HTERT RPE-1 (cell line): Measurements from ENCODE around the gene NAA80.

Source experiments
- in situ Hi-C: fragments of 300-500 bp; cut with MboI; formaldehyde crosslinking; loops from 4 replicates; pipeline ENCODE4 v1.14.3; 2020; ENCODE audit warnings: low sequenced_read_pairs

The NAA80 gene

GRCh38 chr3:50298836-50299637 lies at the start of gene NAA80, which contains the start of gene HYAL3:
Gene NAA80 (minus strand): TSS chr3:50299405. CDS start chr3:50297463, 1,942 bp downstream.
Gene HYAL3 (minus strand): TSS chr3:50299405. CDS start chr3:50295602, 3,803 bp downstream.
- in situ Hi-C loops = no loop called here

GRCh38 chr3:50347187-50347813 lies 48.1 kb upstream of the NAA80 start:
- in situ Hi-C loops = no loop called here

- in situ Hi-C loops = no loop called here
These were observed 46.5 kb upstream of the NAA80 start, which contains the start of gene ZMYND10 for GRCh38 chr3:50345586-50346234. Gene ZMYND10 (minus strand): TSS chr3:50345732. CDS start chr3:50345579, 153 bp downstream.

DNA sequence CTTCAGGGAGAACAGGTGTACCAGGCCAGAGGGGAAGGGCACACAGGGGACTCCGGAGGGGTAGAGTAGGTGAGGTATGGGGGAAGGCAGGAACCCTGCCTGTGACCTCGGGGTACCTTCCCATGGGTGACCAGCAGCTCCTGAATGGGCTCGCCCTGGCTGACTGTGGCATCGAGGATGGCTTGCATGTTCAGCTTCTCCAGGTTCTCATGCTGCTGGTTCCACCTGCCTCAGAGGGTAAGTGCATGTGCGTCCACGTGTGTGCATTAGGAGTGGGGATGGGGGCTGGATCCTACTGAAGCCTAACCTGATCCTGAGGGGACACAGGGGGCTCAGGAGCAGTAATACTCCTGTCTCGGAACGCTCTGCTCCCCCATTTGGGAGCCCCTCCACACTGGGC lies 45.8 kb upstream of the NAA80 start:
- in situ Hi-C loops = no loop called here

GRCh38 chr3:50342813-50343633 lies 43.8 kb upstream of the NAA80 start:
- in situ Hi-C loops = no loop called here

GRCh38 chr3:50341996-50342650 lies 42.9 kb upstream of the NAA80 start:
- in situ Hi-C loops = no loop called here

- in situ Hi-C loops = no loop called here
These were observed 42.3 kb upstream of the NAA80 start for GRCh38 chr3:50341537-50341936.

DNA sequence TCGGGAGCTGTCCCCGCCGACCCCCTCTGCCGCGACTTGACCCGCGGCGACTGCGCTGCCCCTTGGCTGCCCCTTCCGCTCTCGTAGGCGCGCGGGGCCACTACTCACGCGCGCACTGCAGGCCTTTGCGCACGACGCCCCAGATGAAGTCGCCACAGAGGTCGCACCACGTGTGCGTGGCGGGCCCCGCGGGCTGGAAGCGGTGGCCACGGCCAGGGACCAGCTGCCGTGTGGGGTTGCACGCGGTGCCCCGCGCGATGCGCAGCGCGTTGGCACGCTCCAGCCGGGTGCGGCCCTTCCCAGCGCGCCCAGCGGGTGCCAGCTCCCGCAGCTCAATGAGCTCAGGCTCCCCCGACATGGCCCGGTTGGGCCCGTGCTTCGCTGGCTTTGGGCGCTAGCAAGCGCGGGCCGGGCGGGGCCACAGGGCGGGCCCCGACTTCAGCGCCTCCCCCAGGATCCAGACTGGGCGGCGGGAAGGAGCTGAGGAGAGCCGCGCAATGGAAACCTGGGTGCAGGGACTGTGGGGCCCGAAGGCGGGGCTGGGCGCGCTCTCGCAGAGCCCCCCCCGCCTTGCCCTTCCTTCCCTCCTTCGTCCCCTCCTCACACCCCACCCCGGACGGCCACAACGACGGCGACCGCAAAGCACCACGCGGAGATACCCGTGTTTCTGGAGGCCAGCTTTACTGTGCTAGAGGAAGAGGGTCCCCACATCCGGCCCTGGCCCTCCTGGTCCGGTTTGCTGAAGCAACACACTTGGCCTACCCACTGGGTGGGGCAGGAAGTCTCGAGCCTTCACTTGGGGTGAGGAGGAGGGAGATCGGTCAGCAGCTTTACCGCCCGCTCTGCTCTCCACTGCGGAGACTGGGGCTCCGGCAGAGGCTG lies 41.5 kb upstream of the NAA80 start, which contains the start of gene RASSF1:
TSS of gene RASSF1 (minus strand) at position 389 of the 882 bp plus-strand sequence. CDS start at position 358, 31 bp downstream.
- in situ Hi-C loops = no loop called here

GRCh38 chr3:50340147-50340447 lies 40.9 kb upstream of the NAA80 start:
- in situ Hi-C loops = no loop called here

- in situ Hi-C loops = no loop called here
These were observed 40.4 kb upstream of the NAA80 start for GRCh38 chr3:50339485-50340146.

DNA sequence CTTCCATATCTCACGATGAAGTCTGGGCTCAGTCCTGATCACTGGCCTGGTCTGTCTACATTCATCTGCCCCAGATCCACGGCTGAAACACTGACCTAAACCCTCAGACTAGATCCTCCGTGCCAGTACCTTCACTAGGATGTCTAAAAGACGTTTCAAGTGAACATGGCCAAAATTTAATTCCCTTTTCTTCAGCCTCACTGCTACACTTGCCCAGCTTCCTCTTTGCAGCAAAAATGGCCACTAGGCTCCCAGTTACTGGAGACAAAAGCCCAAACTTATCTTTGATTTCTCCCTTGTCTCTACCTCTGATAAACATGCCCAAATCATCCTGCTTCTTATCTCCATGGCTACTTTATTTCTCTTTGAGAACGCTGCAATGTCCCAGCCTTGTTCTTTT lies 39.8 kb upstream of the NAA80 start:
- in situ Hi-C loops = no loop called here

GRCh38 chr3:50337175-50337861 lies 38.1 kb upstream of the NAA80 start:
- in situ Hi-C loops = no loop called here

DNA sequence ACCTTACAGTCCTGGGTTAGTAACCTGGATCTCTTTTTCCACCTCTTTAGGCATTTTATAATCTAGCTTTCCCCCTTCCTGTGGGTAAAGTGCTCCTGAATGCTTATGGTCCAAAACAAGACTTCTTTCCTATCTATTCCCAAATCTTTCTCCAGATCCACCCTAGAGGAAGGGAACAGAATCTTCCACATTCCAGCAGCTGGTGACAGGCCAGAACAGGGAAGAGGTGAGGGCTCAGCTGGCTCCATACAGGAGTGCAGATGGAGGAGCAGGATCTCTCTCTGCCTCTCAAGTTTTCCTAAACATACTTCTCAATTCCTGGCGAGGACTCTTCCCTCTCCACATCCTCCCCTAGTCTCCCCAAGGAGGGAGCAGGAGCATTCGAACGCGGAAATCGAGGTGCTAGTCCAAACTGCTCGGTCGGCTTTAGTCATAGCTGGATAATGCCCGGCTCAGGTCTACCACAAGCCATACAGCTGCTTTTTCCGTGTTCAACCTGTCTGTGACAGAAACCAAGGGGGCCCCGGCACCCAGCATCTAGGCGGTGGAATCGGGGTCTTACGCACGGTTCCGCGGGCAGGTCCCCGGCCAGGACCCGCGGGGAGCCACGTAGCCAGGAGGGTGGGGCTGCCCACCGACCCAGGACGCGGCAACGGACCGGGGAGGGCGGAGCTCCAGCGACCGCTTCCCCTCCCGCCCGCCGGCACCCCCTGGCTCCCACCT lies 37.4 kb upstream of the NAA80 start:
- in situ Hi-C loops = no loop called here

DNA sequence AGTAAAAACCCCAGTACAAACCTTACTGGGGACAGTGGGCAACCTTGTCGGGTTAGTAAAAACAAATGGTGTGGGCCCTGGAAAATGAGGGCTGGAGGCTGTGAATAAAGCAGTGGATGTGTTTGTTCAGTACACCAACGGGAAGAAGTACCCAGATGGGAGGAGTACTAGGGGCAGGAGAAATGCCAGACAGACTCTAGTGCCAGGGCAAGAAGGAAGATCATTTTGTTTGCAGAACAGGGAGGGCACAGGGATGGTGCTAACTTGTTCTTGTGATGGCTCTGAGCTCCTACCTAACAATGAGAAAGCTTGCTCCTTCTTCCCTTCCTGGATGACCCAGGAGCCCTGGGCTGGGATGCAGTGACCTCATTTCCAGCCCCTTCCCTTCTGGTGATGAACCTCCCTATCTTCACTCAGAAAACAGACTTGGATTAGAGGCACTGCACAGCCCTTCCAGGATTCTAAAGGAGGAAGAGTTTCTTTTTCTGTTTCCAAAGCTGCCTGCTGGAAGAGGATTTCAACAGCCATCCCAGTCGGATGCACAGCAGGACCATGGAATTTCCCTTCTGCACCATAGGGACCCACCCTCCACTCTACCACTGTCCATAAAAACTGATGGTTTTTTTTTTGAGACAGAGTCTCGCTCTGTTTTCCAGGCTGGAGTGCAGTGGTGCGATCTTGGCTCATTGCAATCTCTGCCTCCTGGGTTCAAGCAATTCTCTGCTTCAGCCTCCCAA lies 35.3 kb upstream of the NAA80 start:
- in situ Hi-C loops = no loop called here

DNA sequence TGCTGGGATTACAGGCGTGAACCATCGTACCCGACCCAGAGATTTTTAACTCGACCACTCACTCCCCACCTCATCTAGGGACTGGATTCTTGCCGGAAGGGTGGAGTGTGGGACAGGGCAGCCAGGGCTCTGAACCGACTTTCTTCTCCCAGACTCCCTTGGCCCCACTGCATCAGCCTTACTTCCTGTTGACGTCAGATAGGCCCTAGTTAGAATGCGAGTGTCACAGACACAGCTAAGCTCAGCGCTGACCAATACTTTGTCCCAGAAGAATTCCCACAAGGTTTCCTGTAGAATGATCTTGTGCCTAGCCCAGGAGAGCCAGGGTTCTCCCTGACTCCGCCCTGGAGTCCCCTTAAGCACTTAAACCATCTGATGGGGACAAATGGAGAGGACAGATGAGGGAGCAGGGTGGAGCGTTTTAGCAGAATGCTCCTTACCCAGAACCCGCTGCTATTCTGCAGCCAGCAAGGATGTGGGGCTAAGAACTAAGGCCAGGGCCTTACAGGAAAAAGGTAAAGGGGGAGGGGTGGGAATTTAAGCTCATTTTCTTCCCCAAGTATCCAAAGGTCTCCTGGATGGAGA lies 34.6 kb upstream of the NAA80 start:
- in situ Hi-C loops = no loop called here

DNA sequence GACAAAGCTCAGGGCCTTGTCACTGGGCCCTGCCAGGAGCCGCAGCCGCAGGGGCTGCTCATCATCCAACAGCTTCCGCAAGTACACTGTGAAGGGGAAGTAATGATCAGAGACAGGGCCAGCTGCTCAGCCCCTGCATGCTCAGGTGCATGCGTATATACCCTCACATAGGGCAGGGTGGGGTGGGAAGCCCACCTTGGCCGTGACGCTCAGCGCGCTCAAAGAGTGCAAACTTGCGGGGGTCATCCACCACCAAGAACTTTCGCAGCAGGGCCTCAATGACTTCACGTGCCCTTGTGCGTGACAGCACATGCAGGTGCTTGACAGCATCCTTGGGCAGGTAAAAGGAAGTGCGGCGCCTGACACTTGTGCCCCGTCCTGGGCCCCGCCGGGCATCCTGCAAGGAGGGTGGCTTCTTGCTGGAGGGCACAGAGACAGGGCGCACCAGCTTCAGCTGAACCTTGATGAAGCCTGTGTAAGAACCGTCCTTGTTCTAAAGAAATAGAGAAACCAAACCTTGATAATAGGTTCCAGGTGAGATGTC lies 32.2 kb upstream of the NAA80 start:
- in situ Hi-C loops = no loop called here
